ENCODE results near the gene DZIP3.

Gene DZIP3

DNA sequence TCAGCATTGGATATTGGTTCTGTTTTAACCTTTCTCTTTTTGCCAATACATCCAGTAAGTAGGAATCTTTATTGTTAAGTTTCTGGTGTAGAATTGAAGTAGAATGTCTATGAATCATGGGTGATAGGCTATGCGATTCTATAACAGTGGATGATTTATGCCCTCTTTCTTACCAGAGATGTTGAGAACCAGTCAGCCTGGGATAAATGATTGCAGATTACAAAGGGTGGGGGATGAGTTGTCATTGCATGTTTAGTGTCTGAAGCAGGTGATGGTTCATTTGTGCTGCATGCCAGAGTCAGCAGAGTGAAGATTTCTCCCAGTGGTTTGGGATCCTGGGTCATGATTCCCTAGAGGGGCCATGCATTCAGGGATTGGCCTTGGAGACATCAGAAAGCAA lies 153.4 kb downstream of the DZIP3 start:
- H3K27me3 Mint-ChIP-seq (ENCODE audit: low read depth) = no peaks in the 10 kb centered on the region
- no peaks in the 10 kb centered on the region for H3K4me1 Mint-ChIP-seq (ENCODE audit: low read depth)
- no peaks in the 10 kb centered on the region for H3K9me3 Mint-ChIP-seq
- H3K4me3 Mint-ChIP-seq = no peak overlapping the region
- DNase-seq (ENCODE audit: low spot score) = no peak
- H3K36me3 Mint-ChIP-seq (ENCODE audit: low read depth) = no peaks in the 10 kb centered on the region
- H3K27ac Mint-ChIP-seq = no peak overlapping the region
